PC-9 (cell line): ENCODE data around the gene SGCD. TPM values are rescaled to one million over a fixed set of nuclear protein-coding genes. Genes with fewer than 3 reads are reported as not detected.

Source experiments
- BruUV-seq: library from RNA; stranded (reverse); fragments of 400-500 nt; replicated peaks from 2 replicates; lab custom pipeline; 2021; lab: Mats Ljungman, UMichigan
- CTCF ChIA-PET: fragments of 300-600 bp; sonication (Branson Sonifier 250); formaldehyde crosslinking; loops from one replicate; lab custom pipeline; 2022; ENCODE audit warnings: antibody characterized with exemption; lab: Charles Lee
- POLR2A ChIA-PET: fragments of 300-600 bp; sonication (Branson Sonifier 250); formaldehyde crosslinking; loops from one replicate; lab custom pipeline; 2022; ENCODE audit warnings: antibody characterized with exemption; ENCODE audit not compliant: unreplicated experiment; lab: Charles Lee
- DNase-seq, 2 experiments: peaks; one replicate each; pipeline versions ENCODE4 v3.0.0 to v3.0.0-alpha.2; 2015 to 2022; ENCODE audit warnings: mixed read lengths in 1 of 2
- H2AFZ ChIP-seq: fragments of 200-600 bp; sonication (generic); 2 replicates; pipeline ENCODE4 v1.8.1; 2017; ENCODE audit warnings: antibody characterized with exemption
- H3F3A ChIP-seq: fragments of 200-600 bp; sonication (generic); 2 replicates; pipeline ENCODE4 v1.8.1; 2017; ENCODE audit warnings: antibody characterized with exemption, mild to moderate bottlenecking, low read depth; ENCODE audit not compliant: insufficient read depth
- H3K27ac ChIP-seq: fragments of 200-600 bp; sonication (generic); 2 replicates; pipeline ENCODE4 v1.6.1; 2016; ENCODE audit warnings: mixed run types
- H3K27me3 ChIP-seq: fragments of 200-600 bp; sonication (generic); 2 replicates; pipeline ENCODE4 v1.6.1; 2016; ENCODE audit warnings: low read depth, mixed run types; ENCODE audit not compliant: insufficient read depth
- H3K36me3 ChIP-seq: fragments of 200-600 bp; sonication (generic); 2 replicates; pipeline ENCODE4 v1.6.1; 2016; ENCODE audit warnings: low read depth, mixed run types
- H3K4me1 ChIP-seq: fragments of 200-600 bp; sonication (generic); replicated peaks from 2 replicates; pipeline ENCODE4 v1.6.1; 2016; ENCODE audit warnings: mixed run types; ENCODE audit not compliant: insufficient read depth
- H3K4me2 ChIP-seq: fragments of 200-600 bp; sonication (generic); 2 replicates; pipeline ENCODE4 v1.6.1; 2017; ENCODE audit warnings: mixed run types
- H3K4me3 ChIP-seq: fragments of 200-600 bp; sonication (generic); 2 replicates; pipeline ENCODE4 v1.6.1; 2016; ENCODE audit warnings: mixed run types
- H3K79me2 ChIP-seq: fragments of 200-600 bp; sonication (generic); 2 replicates; pipeline ENCODE4 v1.6.1; 2017; ENCODE audit warnings: low read depth, mixed run types
- H3K9me2 ChIP-seq: fragments of 200-600 bp; sonication (generic); 2 replicates; pipeline ENCODE4 v1.8.1; 2017; ENCODE audit warnings: mild to moderate bottlenecking; ENCODE audit not compliant: insufficient read depth
- H3K9me3 ChIP-seq: fragments of 200-600 bp; sonication (generic); 2 replicates; pipeline ENCODE4 v1.8.1; 2016; ENCODE audit warnings: low read depth; ENCODE audit not compliant: insufficient read depth
- H4K20me1 ChIP-seq: fragments of 200-600 bp; sonication (generic); 2 replicates; pipeline ENCODE4 v1.8.1; 2017; ENCODE audit not compliant: insufficient read depth
- EZH2 ChIP-seq: fragments of 200-600 bp; sonication (generic); IDR thresholded peaks from 2 replicates; pipeline ENCODE4 v1.8.0; 2017; ENCODE audit warnings: antibody characterized with exemption, low read depth
- intact Hi-C: fragments of 100-400 bp; cut with micrococcal nuclease; formaldehyde crosslinking; loops from one replicate; pipeline ENCODE4 v1.10.0; 2022; ENCODE audit not compliant: unreplicated experiment
- total RNA-seq: library from RNA; stranded (reverse); gene quantifications from 2 replicates; pipeline ENCODE4 v1.2.3, GENCODE V29; 2021
- TF ChIP-seq, protein P1 (sequence below): fragments of 200-600 bp; sonication (generic); conservative IDR thresholded peaks from 2 replicates; pipeline ENCODE4 v1.6.1; 2017; ENCODE audit warnings: mixed run types, antibody characterized with exemption, mild to moderate bottlenecking, moderate library complexity

The SGCD gene
- total RNA-seq, 1 experiment from 2014 or later: not detected

DNA sequence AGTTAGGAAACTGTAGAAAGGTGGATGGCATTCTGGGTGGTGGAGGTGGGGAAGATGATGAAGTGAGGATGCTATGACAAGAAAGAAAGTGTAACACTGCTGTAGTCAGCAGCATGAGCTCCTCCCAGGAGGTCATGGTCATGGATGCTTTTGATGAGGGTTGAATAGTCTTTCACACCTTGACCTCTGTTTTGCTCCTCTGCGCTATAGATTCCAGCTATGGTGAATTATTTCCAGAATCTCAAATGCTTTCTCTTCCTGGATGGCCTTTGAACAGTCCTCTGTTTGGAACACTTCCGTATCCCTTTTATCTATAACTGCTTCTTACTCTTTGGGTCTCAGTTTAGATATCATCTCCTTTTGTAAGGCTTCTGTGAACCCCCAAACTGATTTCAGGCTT lies 357.3 kb downstream of the SGCD start:
- H3K79me2 ChIP-seq: no peaks in the 10 kb centered on the region
- POLR2A ChIA-PET: no interaction called here
- no peaks in the 10 kb centered on the region for H3K9me2 ChIP-seq
- H2AFZ ChIP-seq: no peak overlapping the region
- no peak overlapping the region for H3K27ac ChIP-seq
- no peak overlapping the region for H3K4me2 ChIP-seq
- BruUV-seq: no TSS peak
- DNase-seq: no peak
- H4K20me1 ChIP-seq: no peaks in the 10 kb centered on the region
- no peak for TF ChIP-seq EZH2
- TF ChIP-seq, protein P1, sequence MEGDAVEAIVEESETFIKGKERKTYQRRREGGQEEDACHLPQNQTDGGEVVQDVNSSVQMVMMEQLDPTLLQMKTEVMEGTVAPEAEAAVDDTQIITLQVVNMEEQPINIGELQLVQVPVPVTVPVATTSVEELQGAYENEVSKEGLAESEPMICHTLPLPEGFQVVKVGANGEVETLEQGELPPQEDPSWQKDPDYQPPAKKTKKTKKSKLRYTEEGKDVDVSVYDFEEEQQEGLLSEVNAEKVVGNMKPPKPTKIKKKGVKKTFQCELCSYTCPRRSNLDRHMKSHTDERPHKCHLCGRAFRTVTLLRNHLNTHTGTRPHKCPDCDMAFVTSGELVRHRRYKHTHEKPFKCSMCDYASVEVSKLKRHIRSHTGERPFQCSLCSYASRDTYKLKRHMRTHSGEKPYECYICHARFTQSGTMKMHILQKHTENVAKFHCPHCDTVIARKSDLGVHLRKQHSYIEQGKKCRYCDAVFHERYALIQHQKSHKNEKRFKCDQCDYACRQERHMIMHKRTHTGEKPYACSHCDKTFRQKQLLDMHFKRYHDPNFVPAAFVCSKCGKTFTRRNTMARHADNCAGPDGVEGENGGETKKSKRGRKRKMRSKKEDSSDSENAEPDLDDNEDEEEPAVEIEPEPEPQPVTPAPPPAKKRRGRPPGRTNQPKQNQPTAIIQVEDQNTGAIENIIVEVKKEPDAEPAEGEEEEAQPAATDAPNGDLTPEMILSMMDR: no peak
- H3F3A ChIP-seq: no peaks in the 10 kb centered on the region
- H3K9me3 ChIP-seq: no peaks in the 10 kb centered on the region
- intact Hi-C loops: no loop called here
- no peaks in the 10 kb centered on the region for H3K4me1 ChIP-seq
- H3K36me3 ChIP-seq: no peaks in the 10 kb centered on the region
- H3K4me3 ChIP-seq: no peak overlapping the region
- peaks cover 7% of the 10 kb centered on the region for H3K27me3 ChIP-seq
- CTCF ChIA-PET: no interaction called here

GRCh38 chr5:156685481-156685880 lies 358.5 kb downstream of the SGCD start:
- TF ChIP-seq EZH2: no peak
- TF ChIP-seq, protein P1: no peak
- no peaks in the 10 kb centered on the region for H3K79me2 ChIP-seq

DNA sequence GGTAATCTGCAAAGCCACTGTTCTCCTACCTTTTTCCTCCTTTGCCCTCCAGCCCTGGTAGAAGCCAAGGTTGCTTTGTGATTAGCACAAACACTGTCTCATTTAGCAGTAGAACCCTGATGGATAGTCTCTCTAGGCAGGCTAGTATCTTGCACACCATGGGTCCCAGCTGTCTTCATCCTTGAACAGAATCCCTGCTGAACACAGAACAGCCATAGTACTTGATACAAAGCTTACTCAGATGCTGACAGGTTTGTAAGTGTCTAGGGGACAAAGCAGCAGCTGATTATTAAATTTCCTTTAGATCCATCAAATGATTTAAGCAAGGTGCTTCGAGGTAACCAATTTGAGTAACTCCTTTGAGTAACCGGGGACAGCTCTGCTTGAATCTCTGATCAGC lies 359.4 kb downstream of the SGCD start:
- Histone ChIP-seq H3K79me2 (no peaks in the 10 kb centered on the region), H2AFZ (no peak overlapping the region), H3K9me2 (no peaks in the 10 kb centered on the region), H3K4me1 (no peaks in the 10 kb centered on the region), H3K36me3 (no peaks in the 10 kb centered on the region), H3K4me2 (no peak overlapping the region), H3K27me3 (peaks cover 5% of the 10 kb centered on the region), H3K27ac (no peak overlapping the region), H3K9me3 (no peaks in the 10 kb centered on the region), H4K20me1 (no peaks in the 10 kb centered on the region), H3K4me3 (no peak overlapping the region), H3F3A (no peaks in the 10 kb centered on the region)
- intact Hi-C loops: no loop called here
- POLR2A ChIA-PET: no interaction called here
- no peak for DNase-seq
- CTCF ChIA-PET: no interaction called here
- TF ChIP-seq, protein P1: no peak
- TF ChIP-seq EZH2: no peak
- BruUV-seq: no TSS peak

More at GRCh38 chr5:156685481-156685880, 358.5 kb downstream of the SGCD start:
- BruUV-seq: no TSS peak
- Histone ChIP-seq H3K36me3 (no peaks in the 10 kb centered on the region), H4K20me1 (no peaks in the 10 kb centered on the region), H3K27me3 (peaks cover 7% of the 10 kb centered on the region), H3K4me3 (no peak overlapping the region), H2AFZ (no peak overlapping the region), H3K4me1 (no peaks in the 10 kb centered on the region), H3F3A (no peaks in the 10 kb centered on the region), H3K9me2 (no peaks in the 10 kb centered on the region), H3K9me3 (no peaks in the 10 kb centered on the region), H3K4me2 (no peak overlapping the region), H3K27ac (no peak overlapping the region)
- no peak for DNase-seq
- intact Hi-C loops: no loop called here
- ChIA-PET CTCF (no interaction called here), POLR2A (no interaction called here)
